H1 (cell line): ENCODE measurements around the gene CALHM2. TPM values are rescaled to one million over a fixed set of nuclear protein-coding genes. Genes with fewer than 3 reads are reported as not detected.

ENCODE experiments used
- CTCF ChIA-PET: fragments of 300-600 bp; sonication (Branson Sonifier 250); formaldehyde crosslinking; loops from one replicate; lab custom pipeline; 2021; ENCODE audit not compliant: partially characterized antibody; lab: Charles Lee
- POLR2A ChIA-PET: fragments of 300-600 bp; sonication (Branson Sonifier 250); formaldehyde crosslinking; loops from one replicate; lab custom pipeline; 2021; ENCODE audit warnings: inconsistent platforms; ENCODE audit not compliant: partially characterized antibody; lab: Charles Lee
- DNase-seq, 2 experiments: peaks; one replicate each; pipeline versions ENCODE4 v3.0.0 to v3.0.0-alpha.2; 2010 to 2022; ENCODE audit warnings: low spot score in 2 of 2, low read depth in 1 of 2, mixed read lengths in 1 of 2
- FAIRE-seq: peaks from 2 replicates; lab custom pipeline; 2011; peaks lifted over from hg19 to GRCh38; lab: Jason Lieb, UNC
- H2AFZ ChIP-seq: 2 replicates; pipeline ENCODE4 v1.8.1; 2012; ENCODE audit warnings: low read length, inconsistent platforms
- H2AK5ac ChIP-seq: 2 replicates; pipeline ENCODE4 v1.6.1; 2013; ENCODE audit warnings: low read depth, low read length
- H2BK120ac ChIP-seq: replicated peaks from 2 replicates; pipeline ENCODE3; 2013; ENCODE audit warnings: low read depth, low read length, inconsistent platforms
- H2BK12ac ChIP-seq: 2 replicates; pipeline ENCODE4 v1.6.1; 2013; ENCODE audit warnings: low read depth, low read length
- H2BK15ac ChIP-seq: 2 replicates; pipeline ENCODE4 v1.6.1; 2013; ENCODE audit warnings: low read length
- H2BK20ac ChIP-seq: 2 replicates; pipeline ENCODE4 v1.6.1; 2013; ENCODE audit warnings: low read length
- H2BK5ac ChIP-seq: 2 replicates; pipeline ENCODE4 v1.6.1; 2013; ENCODE audit warnings: low read depth, low read length
- H3K14ac ChIP-seq: 2 replicates; pipeline ENCODE4 v1.6.1; 2013; ENCODE audit warnings: inconsistent platforms; ENCODE audit not compliant: insufficient read length
- H3K18ac ChIP-seq: 2 replicates; pipeline ENCODE4 v1.6.1; 2013; ENCODE audit warnings: low read length; ENCODE audit errors: extremely low read depth
- H3K23ac ChIP-seq: 2 replicates; pipeline ENCODE4 v1.6.1; 2013; ENCODE audit warnings: inconsistent platforms; ENCODE audit not compliant: insufficient read length
- H3K23me2 ChIP-seq: 2 replicates; pipeline ENCODE4 v1.6.1; 2013; ENCODE audit warnings: low read depth, low read length
- H3K27ac ChIP-seq: 2 replicates; pipeline ENCODE4 v1.6.1; 2011; ENCODE audit warnings: low read depth, low read length, inconsistent platforms
- H3K27me3 ChIP-seq, 4 experiments: replicated peaks in 1 of 4; 1 replicate in 1 of 4; 2 replicates in 3 of 4; pipeline versions ENCODE4 v1.6.1 to v1.8.1; 2011 to 2013; ENCODE audit warnings: low read length in 3 of 4, mild to moderate bottlenecking in 3 of 4, inconsistent platforms in 2 of 4, mixed read lengths in 2 of 4, moderate library complexity in 1 of 4; ENCODE audit not compliant: control insufficient read depth in 3 of 4, insufficient read depth in 3 of 4; ENCODE audit errors: extremely low read depth in 1 of 4
- H3K36me3 ChIP-seq, 4 experiments: 2 replicates each; pipeline versions ENCODE4 v1.6.1 to v1.8.1; 2011 to 2013; ENCODE audit warnings: mild to moderate bottlenecking in 4 of 4, low read length in 3 of 4, moderate library complexity in 2 of 4, control low read depth in 1 of 4, inconsistent platforms in 1 of 4; ENCODE audit not compliant: insufficient read depth in 4 of 4, control insufficient read depth in 2 of 4
- H3K4ac ChIP-seq: replicated peaks from 2 replicates; pipeline ENCODE3; 2013; ENCODE audit warnings: low read length, low read depth, mixed read lengths, inconsistent platforms; ENCODE audit not compliant: insufficient read length
- H3K4me1 ChIP-seq, 4 experiments: replicated peaks in 1 of 4; 1 replicate in 1 of 4; 2 replicates in 3 of 4; pipeline versions ENCODE4 v1.6.1 to v1.8.1; 2011 to 2013; ENCODE audit warnings: low read length in 3 of 4, inconsistent platforms in 2 of 4, mixed read lengths in 1 of 4; ENCODE audit not compliant: insufficient read depth in 4 of 4, control insufficient read depth in 3 of 4
- H3K4me2 ChIP-seq, 2 experiments: 2 replicates each; pipeline versions ENCODE4 v1.6.1 to v1.8.1; 2011 to 2013; ENCODE audit warnings: low read depth in 2 of 2, low read length in 2 of 2, control low read depth in 1 of 2, inconsistent platforms in 1 of 2, mild to moderate bottlenecking in 1 of 2; ENCODE audit not compliant: insufficient read depth in 1 of 2
- H3K4me3 ChIP-seq, 4 experiments: fragments of 200-600, 300-600 bp in 1 of 4; sonication (generic), shearing (Covaris generic), sonication (Bioruptor Twin) in 1 of 4; 2 replicates each; pipeline versions ENCODE4 v1.5.1 to v1.8.1; 2011 to 2016; ENCODE audit warnings: low read length in 4 of 4, low read depth in 3 of 4, control low read depth in 2 of 4, inconsistent platforms in 2 of 4, mild to moderate bottlenecking in 2 of 4, mixed read lengths in 1 of 4, moderate library complexity in 1 of 4; ENCODE audit not compliant: insufficient read depth in 2 of 4; ENCODE audit errors: extremely low read depth in 1 of 4
- H3K56ac ChIP-seq: replicated peaks from 2 replicates; pipeline ENCODE3; 2013; ENCODE audit warnings: low read depth, mild to moderate bottlenecking, mixed read lengths, low read length, inconsistent platforms; ENCODE audit not compliant: insufficient read length
- H3K79me1 ChIP-seq: 2 replicates; pipeline ENCODE4 v1.6.1; 2013; ENCODE audit warnings: low read depth, low read length, control low read depth
- H3K79me2 ChIP-seq, 2 experiments: 2 replicates each; pipeline versions ENCODE4 v1.6.1 to v1.8.1; 2012 to 2013; ENCODE audit warnings: low read length in 2 of 2, mild to moderate bottlenecking in 2 of 2, inconsistent platforms in 1 of 2; ENCODE audit not compliant: insufficient read depth in 2 of 2, control insufficient read depth in 1 of 2
- H3K9ac ChIP-seq, 4 experiments: replicated peaks in 1 of 4; 1 replicate in 1 of 4; 2 replicates in 3 of 4; pipeline versions ENCODE4 v1.6.1 to v1.8.1; 2011 to 2013; ENCODE audit warnings: low read depth in 3 of 4, low read length in 3 of 4, control low read depth in 2 of 4, mild to moderate bottlenecking in 2 of 4, moderate library complexity in 2 of 4, inconsistent platforms in 1 of 4; ENCODE audit errors: extremely low read depth in 1 of 4
- H3K9me3 ChIP-seq, 2 experiments: 2 replicates each; pipeline versions ENCODE4 v1.6.1 to v1.8.1; 2012 to 2013; ENCODE audit warnings: mild to moderate bottlenecking in 2 of 2, moderate library complexity in 2 of 2, control low read depth in 1 of 2, inconsistent platforms in 1 of 2, low read depth in 1 of 2, low read length in 1 of 2, mixed read lengths in 1 of 2; ENCODE audit not compliant: insufficient read depth in 2 of 2
- H4K20me1 ChIP-seq, 2 experiments: replicated peaks in 1 of 2; 2 replicates each; pipeline versions ENCODE3 to v1.8.1; 2011 to 2013; ENCODE audit warnings: inconsistent platforms in 2 of 2, low read length in 2 of 2, mild to moderate bottlenecking in 1 of 2; ENCODE audit not compliant: insufficient read depth in 2 of 2, control insufficient read depth in 1 of 2
- H4K5ac ChIP-seq: 2 replicates; pipeline ENCODE4 v1.6.1; 2013; ENCODE audit warnings: low read length, low read depth, mixed read lengths, inconsistent platforms; ENCODE audit not compliant: insufficient read length
- H4K8ac ChIP-seq: 2 replicates; pipeline ENCODE4 v1.8.0; 2013; ENCODE audit warnings: mild to moderate bottlenecking, moderate library complexity, low read length, inconsistent platforms; ENCODE audit not compliant: insufficient read depth; ENCODE audit errors: extremely low read depth
- H4K91ac ChIP-seq: replicated peaks from 2 replicates; pipeline ENCODE3; 2013; ENCODE audit warnings: low read length, mixed read lengths, inconsistent platforms; ENCODE audit not compliant: insufficient read length
- ATF3 ChIP-seq: IDR thresholded peaks from 2 replicates; pipeline ENCODE4 v1.6.1; 2011; ENCODE audit warnings: low read depth, mild to moderate bottlenecking, low read length; ENCODE audit not compliant: insufficient read depth
- BACH1 ChIP-seq: IDR thresholded peaks from 2 replicates; pipeline ENCODE4 v1.6.1; 2012; ENCODE audit warnings: low read length, improper control_type of control experiment
- CHD2 ChIP-seq: IDR thresholded peaks from 2 replicates; pipeline ENCODE4 v1.6.1; 2012; ENCODE audit warnings: low read length, improper control_type of control experiment
- E2F6 ChIP-seq: IDR thresholded peaks from 2 replicates; pipeline ENCODE4 v1.6.1; 2012; ENCODE audit warnings: inconsistent platforms
- EP300 ChIP-seq, 2 experiments: IDR thresholded peaks; 1 replicate in 1 of 2; 2 replicates in 1 of 2; pipeline ENCODE4 v1.6.1; 2011 to 2012; ENCODE audit warnings: low read depth in 2 of 2, low read length in 2 of 2, mild to moderate bottlenecking in 2 of 2, borderline replicate concordance in 1 of 2, inconsistent platforms in 1 of 2, moderate library complexity in 1 of 2
- WGBS, 2 experiments: shearing (Covaris generic) in 1 of 2; methylation state at CpG; one replicate each; pipeline versions ENCODE4 v1.1.6 to v1.1.7; 2013 to 2015; ENCODE audit warnings: low lambda C conversion rate in 2 of 2, mixed read lengths in 2 of 2, inconsistent platforms in 1 of 2, low coverage in 1 of 2, missing lambda C conversion rate in 1 of 2; ENCODE audit not compliant: insufficient replicate concordance in 2 of 2, insufficient coverage in 1 of 2, insufficient read length in 1 of 2; ENCODE audit errors: extremely low coverage in 1 of 2, missing lambda C conversion rate in 1 of 2; 5-methylcytosine and 5-hydroxymethylcytosine counted together
- polyA plus RNA-seq, 7 experiments: library from polyadenylated mRNA; depleted of rRNA in 3 of 7; stranded (reverse) in 5 of 7; unstranded in 2 of 7; fragments of >200 nt in 5 of 7; fragments of 200-250 nt in 2 of 7; gene quantifications; 1 replicate in 5 of 7; 2 replicates in 1 of 7; 4 replicates in 1 of 7; pipeline versions ENCODE4 v1.2.1 to v1.2.3, GENCODE V29; 2011 to 2013; ENCODE audit warnings: missing spikeins in 2 of 7, mixed read lengths in 2 of 7
- total RNA-seq: library from RNA; stranded (reverse); fragmentation: NEBNext Ultra II Directional; extraction: Animal tissue kit (Norgen Biotek cat#: 25700); gene quantifications from 2 replicates; pipeline ENCODE4 v1.2.1, GENCODE V29; 2021

CALHM2 gene
- total and polyA plus RNA-seq, 2 of the 8 experiments (the other 6 are each of a cell fraction or from before 2014, with no cell fraction given), result 1.2 to 2.4 TPM

- Histone ChIP-seq H3K4ac (no peak overlapping the region), H4K91ac (no peak overlapping the region), H3K4me3 (no peak overlapping the region), H3K9me3 (no peaks in the 10 kb centered on the region), H2BK120ac (no peak overlapping the region), H3K18ac (no peak overlapping the region), H2AK5ac (no peak overlapping the region), H3K79me1 (no peaks in the 10 kb centered on the region), H3K14ac (no peak overlapping the region), H4K20me1 (no peaks in the 10 kb centered on the region), H3K9ac (no peak overlapping the region), H4K5ac (no peak overlapping the region), H2BK5ac (no peak overlapping the region), H3K27ac (no peak overlapping the region), H2AFZ (no peak overlapping the region), H3K4me2 (no peak overlapping the region), H2BK12ac (no peak overlapping the region), H3K56ac (no peak overlapping the region), H3K36me3 (no peaks in the 10 kb centered on the region), H3K79me2 (no peaks in the 10 kb centered on the region), H4K8ac (no peak overlapping the region), H2BK15ac (no peak overlapping the region), H3K4me1 (peaks cover 0 to 4% (median 3%) of the 10 kb centered on the region in 4 experiments; a peak in 5 of 7 replicates), H2BK20ac (no peak overlapping the region), H3K27me3 (peaks cover 8 to 36% (median 28%) of the 10 kb centered on the region in 4 experiments), H3K23ac (no peak overlapping the region), H3K23me2 (peaks cover 11% of the 10 kb centered on the region)
- CTCF ChIA-PET, result interaction anchor here (0.8 to 4.6 kb wide), 13 partner anchors 8 to 108 kb away, joined by 3 to 20 read pairs (median 4); no protein-coding TSS in a partner anchor
- no peak for FAIRE-seq
- POLR2A ChIA-PET, result no interaction called here
- 79% methylated on average over 1 of the region's 1 CpG; no CpG with 5 or more reads in 1 of the 2 experiments for WGBS, 2 experiments
- no peak for DNase-seq
- TF ChIP-seq BACH1, result no peak
- TF ChIP-seq CHD2, result no peak
- TF ChIP-seq EP300 (IDR thresholded peaks at IDR 0.05; ENCODE audit: borderline replicate concordance in 1 of 2, low read depth in 2 of 2, low read length in 2 of 2), result no peak
- TF ChIP-seq E2F6, result no peak
- TF ChIP-seq ATF3, result no peak
These were observed 38.8 kb upstream of the CALHM2 start for GRCh38 chr10:103490986-103491314.
